Epidermal melanocyte (primary cell): Measurements from ENCODE around the gene JOSD2.
"Not testable (repeated sequence)": the region's sequence is repeated elsewhere in the genome, so short reads cannot be mapped to it uniquely, and the experiment has no call there.

Experiments used
- DNase-seq: peaks from one replicate; pipeline ENCODE4 v3.0.0; 2011; ENCODE audit warnings: low spot score; ENCODE audit not compliant: insufficient read length

Gene JOSD2

GRCh38 chr19:50547385-50548190, 36.6 kb upstream of the JOSD2 start:
- DNase-seq: no peak

- no peak for DNase-seq
Measured at GRCh38 chr19:50546527-50547221, 35.7 kb upstream of the JOSD2 start.

DNA sequence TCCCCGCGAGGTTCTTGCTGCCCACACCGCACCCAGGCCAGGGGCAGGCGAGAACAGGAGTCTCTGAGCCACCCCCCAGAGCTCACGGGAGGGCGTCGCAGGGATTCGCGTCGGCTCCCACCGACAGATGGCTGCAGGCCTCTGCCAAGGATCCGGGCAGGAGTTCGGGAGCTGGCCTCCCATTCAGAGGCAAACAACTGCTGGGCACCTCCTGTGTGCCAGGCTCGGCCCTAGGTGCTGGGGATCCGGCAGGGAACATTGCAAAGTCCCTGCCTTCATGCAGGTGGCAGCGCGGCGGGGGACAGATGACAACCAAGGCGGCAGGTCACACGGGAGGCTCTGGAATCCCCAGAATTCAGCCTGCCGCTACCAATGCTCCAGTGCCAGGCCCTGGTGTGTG, 32.0 kb upstream of the JOSD2 start:
- DNase-seq: no peak

GRCh38 chr19:50537769-50538230, 26.8 kb upstream of the JOSD2 start:
- peak; percentile 59 for DNase-seq

GRCh38 chr19:50537306-50537685, 26.3 kb upstream of the JOSD2 start:
- no peak for DNase-seq

GRCh38 chr19:50536662-50537305, 25.8 kb upstream of the JOSD2 start:
- no peak for DNase-seq

- DNase-seq: no peak
Measured at GRCh38 chr19:50535672-50536187, 24.7 kb upstream of the JOSD2 start.

DNA sequence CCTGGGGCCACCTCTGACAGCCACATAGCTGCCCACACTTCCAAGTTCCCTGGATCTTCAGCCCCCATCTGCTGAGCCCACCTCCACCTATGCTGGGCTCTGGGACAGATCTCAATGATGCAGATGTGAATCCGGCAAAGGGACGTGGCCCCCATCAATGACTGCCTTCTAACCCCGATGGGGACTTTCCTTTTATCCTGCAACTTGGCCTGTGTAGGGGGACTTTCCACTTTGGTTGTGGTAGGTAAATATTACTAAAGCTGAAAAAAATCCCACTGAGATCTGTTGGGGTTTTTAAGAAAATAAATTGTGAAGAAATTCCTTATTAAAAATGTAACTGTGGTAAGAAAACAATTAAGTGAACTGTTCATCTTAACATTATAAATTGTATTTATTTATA, 23.5 kb upstream of the JOSD2 start:
- DNase-seq: no peak

DNA sequence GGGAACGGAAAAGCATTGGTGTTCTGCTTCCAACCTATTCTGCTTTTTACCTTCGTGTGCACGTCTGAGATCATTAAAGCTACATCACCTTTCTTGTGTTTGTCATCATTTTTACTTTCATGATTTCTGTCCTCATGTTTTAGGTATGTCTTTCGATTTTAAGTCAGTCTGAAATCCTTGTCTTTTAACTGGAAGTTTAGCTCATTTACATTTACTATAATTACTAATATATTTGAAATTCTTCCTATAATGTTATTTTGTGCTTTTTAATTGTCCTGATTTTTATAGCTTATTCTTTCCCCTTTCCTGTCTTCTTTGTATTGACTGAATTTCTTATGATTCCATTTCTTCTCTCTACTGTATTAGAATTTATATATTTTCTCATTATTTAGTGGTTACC, 22.0 kb upstream of the JOSD2 start:
- no peak for DNase-seq

DNA sequence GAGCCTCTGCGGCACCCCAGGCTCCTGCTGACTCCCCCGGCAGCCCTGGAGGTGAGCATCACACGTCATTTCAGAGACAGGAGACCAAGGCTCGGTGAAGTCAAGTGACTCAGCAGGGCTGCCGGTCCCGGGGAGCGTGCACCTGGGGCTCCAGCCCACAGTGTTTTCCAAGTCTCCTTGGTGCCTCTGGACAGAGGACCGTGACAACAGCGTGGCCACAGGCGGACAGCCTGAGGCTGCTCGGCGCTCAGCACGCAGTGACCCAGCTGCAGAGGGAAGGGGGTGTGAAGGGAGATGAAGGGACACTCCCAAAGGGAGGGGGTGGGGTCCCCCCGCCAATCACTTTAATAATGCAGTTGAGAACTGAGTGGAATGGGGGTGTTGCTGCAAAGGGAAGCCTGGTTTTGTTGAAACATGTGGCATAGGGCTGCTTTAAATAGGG, 20.2 kb upstream of the JOSD2 start:
- no peak for DNase-seq

GRCh38 chr19:50528052-50528451, 17.1 kb upstream of the JOSD2 start:
- DNase-seq: not testable (repeated sequence)

- no peak for DNase-seq
Measured at GRCh38 chr19:50522881-50523280, 11.9 kb upstream of the JOSD2 start.

GRCh38 chr19:50520822-50521465, 10.0 kb upstream of the JOSD2 start:
- DNase-seq: no peak

DNA sequence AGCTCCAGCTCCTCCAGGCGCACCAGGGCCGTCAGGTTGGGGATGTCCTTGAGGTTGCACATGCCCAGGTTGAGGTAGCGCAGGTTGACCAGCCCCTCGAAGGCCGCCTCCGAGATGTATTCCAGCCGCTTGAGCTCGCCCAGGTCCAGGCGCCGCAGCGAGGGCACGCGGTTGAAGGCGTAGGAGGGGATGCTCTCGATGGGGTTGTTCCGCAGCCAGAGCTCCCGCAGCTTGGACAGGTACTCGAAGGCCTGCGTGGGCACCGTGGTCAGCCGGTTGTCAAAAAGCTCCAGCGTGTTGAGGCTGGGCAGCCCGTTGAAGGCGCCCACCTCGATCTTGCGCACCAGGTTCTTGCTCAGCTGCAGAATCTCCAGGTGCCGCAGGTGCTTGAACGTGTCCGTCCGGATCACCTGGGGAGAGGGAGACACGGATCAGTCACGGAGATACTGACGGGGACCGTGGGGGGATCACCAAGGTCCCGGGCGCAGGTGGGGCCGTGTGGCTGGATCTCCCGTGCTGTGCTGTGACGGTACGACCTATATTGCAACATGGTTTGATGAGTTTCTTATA, 8.1 kb upstream of the JOSD2 start:
- no peak for DNase-seq

DNA sequence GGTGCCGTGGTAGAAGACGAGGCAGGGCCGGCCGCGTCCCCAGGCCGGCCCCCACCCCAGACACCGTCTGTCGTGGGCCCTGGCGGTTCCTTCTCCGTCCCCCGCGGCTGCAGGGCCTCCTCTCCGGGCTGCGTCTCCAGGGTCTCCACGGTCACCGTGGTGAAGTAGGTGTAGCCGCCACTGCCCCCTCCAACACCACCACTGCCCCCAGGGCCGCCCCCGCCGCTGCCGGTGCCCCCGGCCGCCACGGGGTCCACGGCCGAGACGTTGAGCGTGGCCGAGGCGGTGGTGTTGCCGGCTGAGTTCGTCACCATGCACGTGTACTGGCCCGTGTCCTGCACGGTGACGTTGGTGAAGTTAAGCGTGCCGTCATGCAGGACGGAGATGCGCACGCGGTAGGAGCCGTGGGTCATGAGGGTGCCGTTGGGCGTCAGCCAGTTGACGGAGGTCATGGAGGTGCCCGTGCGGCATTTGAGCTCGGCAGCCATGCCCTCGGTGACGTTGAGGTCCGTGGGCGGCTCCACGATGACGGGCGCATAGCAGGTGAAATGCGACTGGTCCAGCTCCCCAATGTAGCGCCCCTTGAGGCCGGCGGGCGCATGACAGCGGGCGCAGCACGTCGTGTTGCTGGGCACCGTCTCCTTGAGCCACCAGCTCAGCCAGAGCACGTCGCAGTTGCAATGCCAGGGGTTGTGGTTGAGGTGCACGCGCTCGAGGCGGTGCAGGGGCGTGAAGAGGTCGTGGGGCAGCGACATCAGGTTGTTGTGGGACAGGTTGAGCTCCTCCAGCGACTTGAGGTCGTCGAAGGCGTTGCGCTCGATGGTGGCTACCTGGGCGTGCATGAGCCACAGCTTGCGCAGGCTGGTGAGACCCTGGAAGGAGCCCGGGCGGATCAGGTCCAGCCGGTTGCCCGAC, 7.4 kb upstream of the JOSD2 start:
- DNase-seq: no peak

- no peak for DNase-seq
Measured at GRCh38 chr19:50517704-50518075, 6.7 kb upstream of the JOSD2 start.

DNA sequence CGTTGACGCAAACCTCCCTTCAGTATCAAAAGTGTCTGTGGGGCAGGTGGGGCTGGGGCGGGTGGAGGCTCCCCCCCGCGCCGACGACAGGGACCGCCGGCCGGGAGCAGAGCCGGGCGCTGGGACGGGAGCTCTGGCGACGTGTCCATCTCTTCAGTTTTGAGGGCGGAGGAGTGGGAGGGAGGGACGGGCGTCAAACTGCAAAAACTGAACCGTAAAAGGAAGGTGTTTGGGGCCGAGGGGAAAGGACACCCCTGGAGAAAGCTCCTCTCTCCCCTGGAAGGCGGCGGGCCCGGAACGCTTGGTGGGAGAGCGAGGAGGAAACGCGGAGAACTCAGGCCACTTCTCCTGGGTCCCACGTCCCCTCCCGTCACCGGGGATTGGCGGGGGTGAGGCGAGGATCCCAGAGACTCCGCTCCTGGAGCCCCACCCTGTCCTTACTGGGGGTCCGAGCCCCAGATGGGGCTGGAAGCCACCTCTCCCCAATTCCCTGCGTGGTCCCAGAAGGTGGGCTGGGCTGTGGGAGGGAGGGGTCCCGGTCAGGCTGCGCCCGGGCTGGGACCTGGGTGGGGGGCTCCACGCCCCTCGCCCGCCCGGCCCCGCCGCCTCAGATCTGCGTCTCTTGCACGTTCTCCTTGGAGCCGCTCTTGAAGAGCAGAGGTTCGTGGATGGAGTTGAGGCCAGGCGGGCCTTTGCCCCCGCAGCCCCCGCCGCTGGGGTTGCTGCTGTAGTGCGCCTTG, 6.1 kb upstream of the JOSD2 start:
- no peak for DNase-seq

DNA sequence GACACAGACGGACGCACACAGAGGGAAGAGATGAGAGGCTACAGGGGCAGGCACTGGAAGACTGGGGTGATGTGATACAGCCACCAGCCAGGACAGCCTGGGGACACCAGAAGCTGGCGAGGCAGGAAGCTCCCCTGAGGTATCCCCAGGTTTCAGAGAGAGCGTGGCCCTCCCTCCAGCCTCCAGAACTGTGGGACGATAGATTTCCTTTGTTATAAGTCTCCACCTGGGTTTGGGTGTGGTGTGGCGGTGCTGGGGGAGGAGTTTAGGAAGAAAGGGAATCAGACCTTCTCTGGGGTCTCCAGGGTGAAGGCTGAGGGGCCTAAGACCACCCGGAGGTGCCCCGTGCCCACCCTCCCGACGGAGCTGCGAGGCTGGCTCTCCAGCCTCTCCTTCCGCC, 5.5 kb upstream of the JOSD2 start:
- no peak for DNase-seq

- no peak for DNase-seq
Measured at GRCh38 chr19:50515168-50515561, 4.2 kb upstream of the JOSD2 start.
